ENCODE measurements around the gene METTL24. TPM values are rescaled to one million over a fixed set of nuclear protein-coding genes. Genes with fewer than 3 reads are reported as not detected.

Gene METTL24
- total RNA-seq, 4 donors from 2014 or later: 2.6 to 12.6 (median 4.0) TPM

DNA sequence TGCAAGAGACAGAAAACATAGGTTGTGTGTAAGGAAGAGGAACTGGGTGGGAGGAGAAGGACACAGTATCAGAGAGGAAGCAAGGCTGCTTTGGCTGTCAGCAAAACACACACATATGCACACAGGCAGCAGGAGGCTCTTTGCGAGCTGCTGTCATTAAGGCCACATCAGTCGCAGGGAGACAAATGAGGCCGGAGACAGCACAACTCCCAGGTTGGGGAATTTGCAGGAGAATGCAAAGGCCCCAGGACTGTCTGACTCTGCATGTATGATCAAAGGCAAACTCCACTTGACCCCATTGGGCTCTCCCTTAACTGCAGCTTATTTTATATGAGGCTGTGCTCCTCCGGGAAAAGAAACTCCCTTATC is 35.3 kb downstream of the METTL24 start:
- no peak overlapping the region for H3K27ac ChIP-seq
- no peak overlapping the region for H3K4me3 ChIP-seq (replicated peaks in 1 of 3)
- intact Hi-C loops (cut with DNase I): no loop called here

DNA sequence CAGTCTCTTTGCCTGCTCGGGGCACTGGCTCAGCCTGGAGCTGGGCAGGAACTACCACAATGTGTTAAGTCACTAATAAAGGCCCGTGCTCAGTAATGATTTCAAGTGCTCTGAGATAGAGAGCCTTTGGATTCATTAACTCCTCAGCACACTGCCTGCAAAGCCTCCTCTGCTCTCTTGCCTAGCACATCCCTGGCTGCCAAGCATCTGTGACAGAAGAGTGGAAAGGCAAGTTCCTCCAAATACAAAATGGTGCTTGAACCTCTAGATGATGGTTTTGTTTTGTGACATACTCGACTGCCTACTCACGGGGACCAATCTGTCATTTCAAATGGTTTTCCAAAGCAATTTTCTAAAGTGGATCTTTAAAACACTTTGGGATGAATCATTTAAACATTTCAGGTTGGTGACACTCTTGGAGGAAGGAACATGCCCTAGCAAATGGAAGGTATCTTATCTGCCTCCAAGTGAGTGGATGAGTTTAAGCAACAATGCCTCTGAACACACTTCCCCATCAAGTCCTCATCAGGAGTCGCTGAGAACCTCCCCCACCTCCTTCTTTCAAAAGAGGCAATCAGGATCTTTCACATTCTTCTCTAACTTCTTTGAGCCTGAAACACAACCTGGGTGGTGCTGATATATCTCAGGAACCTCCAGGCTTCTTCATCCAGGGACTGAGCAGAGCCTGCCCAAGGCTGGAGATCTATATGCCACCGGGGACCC is 35.8 kb downstream of the METTL24 start:
- H3K27ac ChIP-seq: no peak overlapping the region
- 32 to 59% methylated on average over 6 of the region's 6 CpGs for whole genome bisulfite sequencing, 2 donors
- peaks cover 16 to 27% of the 10 kb centered on the region in 2 donors for H3K4me1 ChIP-seq
- TF ChIP-seq POLR2A (IDR thresholded peaks at IDR 0.05): no peak
- TF ChIP-seq, protein P1, sequence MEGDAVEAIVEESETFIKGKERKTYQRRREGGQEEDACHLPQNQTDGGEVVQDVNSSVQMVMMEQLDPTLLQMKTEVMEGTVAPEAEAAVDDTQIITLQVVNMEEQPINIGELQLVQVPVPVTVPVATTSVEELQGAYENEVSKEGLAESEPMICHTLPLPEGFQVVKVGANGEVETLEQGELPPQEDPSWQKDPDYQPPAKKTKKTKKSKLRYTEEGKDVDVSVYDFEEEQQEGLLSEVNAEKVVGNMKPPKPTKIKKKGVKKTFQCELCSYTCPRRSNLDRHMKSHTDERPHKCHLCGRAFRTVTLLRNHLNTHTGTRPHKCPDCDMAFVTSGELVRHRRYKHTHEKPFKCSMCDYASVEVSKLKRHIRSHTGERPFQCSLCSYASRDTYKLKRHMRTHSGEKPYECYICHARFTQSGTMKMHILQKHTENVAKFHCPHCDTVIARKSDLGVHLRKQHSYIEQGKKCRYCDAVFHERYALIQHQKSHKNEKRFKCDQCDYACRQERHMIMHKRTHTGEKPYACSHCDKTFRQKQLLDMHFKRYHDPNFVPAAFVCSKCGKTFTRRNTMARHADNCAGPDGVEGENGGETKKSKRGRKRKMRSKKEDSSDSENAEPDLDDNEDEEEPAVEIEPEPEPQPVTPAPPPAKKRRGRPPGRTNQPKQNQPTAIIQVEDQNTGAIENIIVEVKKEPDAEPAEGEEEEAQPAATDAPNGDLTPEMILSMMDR (IDR thresholded peaks at IDR 0.05): no peak
- H3K4me3 ChIP-seq (replicated peaks in 1 of 3): no peak overlapping the region
- H3K36me3 ChIP-seq: no peaks in the 10 kb centered on the region
- no peak for DNase-seq
- H3K27me3 ChIP-seq: no peaks in the 10 kb centered on the region
- H3K9me3 ChIP-seq: no peaks in the 10 kb centered on the region
- intact Hi-C loops (cut with DNase I): no loop called here

More for the DNA sequence above, 35.3 kb downstream of the METTL24 start:
- H3K4me1 ChIP-seq: peaks cover 16 to 27% of the 10 kb centered on the region in 2 donors
- no peaks in the 10 kb centered on the region for H3K9me3 ChIP-seq
- no peaks in the 10 kb centered on the region for H3K36me3 ChIP-seq
- TF ChIP-seq, protein P1 (IDR thresholded peaks at IDR 0.05): no peak
- TF ChIP-seq POLR2A (IDR thresholded peaks at IDR 0.05): no peak
- H3K27me3 ChIP-seq: no peaks in the 10 kb centered on the region
- WGBS, 2 donors: 63 to 81% methylated on average over 4 of the region's 4 CpGs
- DNase-seq: no peak

DNA sequence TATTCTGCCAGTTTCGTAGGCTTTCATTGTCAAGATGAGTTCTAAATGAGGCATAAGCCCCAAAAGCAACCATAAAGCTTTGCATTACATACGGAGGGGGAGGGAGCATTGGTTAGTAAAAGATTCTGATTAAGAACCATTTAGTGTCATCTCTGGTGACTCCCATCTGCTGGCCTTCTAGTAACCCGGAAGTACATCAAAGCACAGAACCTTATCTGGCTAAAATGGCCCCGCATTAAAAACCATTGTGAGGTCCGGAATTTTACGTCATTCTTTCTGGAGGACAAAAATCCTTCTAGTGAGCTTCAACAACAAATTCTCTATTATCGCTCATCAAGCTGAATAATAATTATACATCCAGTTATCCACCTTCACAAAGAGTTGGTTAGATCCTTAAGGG is 37.8 kb downstream of the METTL24 start:
- intact Hi-C loops (cut with DNase I): no loop called here
- no peaks in the 10 kb centered on the region for H3K27me3 ChIP-seq
- H3K4me3 ChIP-seq (replicated peaks in 1 of 3): no peak overlapping the region
- H3K36me3 ChIP-seq: no peaks in the 10 kb centered on the region
- H3K9me3 ChIP-seq: no peaks in the 10 kb centered on the region
- 97 to 98% methylated on average over 7 of the region's 7 CpGs for WGBS, 2 donors
- H3K27ac ChIP-seq: no peak overlapping the region
- no peak for TF ChIP-seq POLR2A (IDR thresholded peaks at IDR 0.05)
- TF ChIP-seq, protein P1 (IDR thresholded peaks at IDR 0.05): no peak
- peaks cover 13 to 21% of the 10 kb centered on the region in 2 donors for H3K4me1 ChIP-seq
- DNase-seq: no peak

DNA sequence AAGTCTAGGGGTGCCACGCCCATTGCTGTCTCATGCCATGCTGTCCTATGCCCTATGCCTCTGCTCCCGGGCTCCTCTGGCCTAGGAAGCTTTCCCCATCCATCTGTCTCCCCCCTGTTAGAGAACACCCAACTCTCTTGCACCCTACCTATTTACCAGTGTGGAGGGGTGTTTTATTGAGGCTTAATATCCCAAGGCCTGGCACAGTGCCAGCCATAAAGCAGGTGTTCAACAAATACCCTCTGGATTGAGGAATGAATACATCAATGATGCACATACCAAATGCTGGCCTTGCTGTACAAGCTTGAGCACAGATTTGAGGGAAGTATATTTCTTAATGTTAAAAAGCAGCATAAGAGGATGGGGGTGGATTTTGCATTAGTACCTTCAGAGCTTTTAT is 38.3 kb downstream of the METTL24 start:
- Histone ChIP-seq H3K9me3 (no peaks in the 10 kb centered on the region), H3K4me1 (peaks cover 9 to 17% of the 10 kb centered on the region in 2 donors), H3K27ac (no peak overlapping the region), H3K36me3 (no peaks in the 10 kb centered on the region), H3K4me3 (replicated peaks in 1 of 3) (no peak overlapping the region), H3K27me3 (no peaks in the 10 kb centered on the region)
- DNase-seq: no peak
- no peak for TF ChIP-seq POLR2A (IDR thresholded peaks at IDR 0.05)
- TF ChIP-seq, protein P1 (IDR thresholded peaks at IDR 0.05): no peak
- intact Hi-C loops (cut with DNase I): no loop called here
- 95 to 98% methylated on average over 2 of the region's 2 CpGs for WGBS, 2 donors

DNA sequence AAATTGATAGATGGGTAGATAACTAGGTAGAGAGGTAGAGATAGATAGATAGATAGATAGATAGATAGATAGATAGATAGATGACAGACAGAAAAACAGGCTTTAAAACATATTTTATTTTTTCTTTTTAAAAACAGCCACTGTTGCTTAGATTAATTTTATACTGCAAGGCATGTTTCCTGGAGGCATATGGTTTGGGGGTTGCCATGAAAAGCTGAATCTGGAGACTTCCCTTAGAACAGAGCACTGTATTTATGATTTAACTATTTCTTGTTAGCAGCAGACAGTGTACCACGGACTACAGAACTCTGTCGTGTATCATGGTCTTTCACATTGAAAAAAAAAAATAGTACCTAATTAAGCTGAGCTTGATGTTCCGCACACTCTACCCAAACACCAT is 38.8 kb downstream of the METTL24 start:
- no peak for DNase-seq
- TF ChIP-seq, protein P1 (IDR thresholded peaks at IDR 0.05): no peak
- TF ChIP-seq POLR2A (IDR thresholded peaks at IDR 0.05): no peak
- H3K36me3 ChIP-seq: no peaks in the 10 kb centered on the region
- no peak overlapping the region for H3K4me3 ChIP-seq (replicated peaks in 1 of 3)
- peaks cover 8 to 17% of the 10 kb centered on the region in 2 donors for H3K4me1 ChIP-seq
- intact Hi-C loops (cut with DNase I): no loop called here
- WGBS, 2 donors: 66 to 94% methylated on average over 3 of the region's 3 CpGs
- H3K9me3 ChIP-seq: no peaks in the 10 kb centered on the region
- no peak overlapping the region for H3K27ac ChIP-seq
- H3K27me3 ChIP-seq: no peaks in the 10 kb centered on the region
